Parietal lobe (tissue), 1 donor: ENCODE measurements around the gene PZP. TPM values are rescaled to one million over a fixed set of nuclear protein-coding genes. Genes with fewer than 3 reads are reported as not detected.

Experiments
- total RNA-seq: library from RNA; depleted of rRNA; stranded (reverse); fragments of >200 nt; gene quantifications from one replicate; pipeline ENCODE4 v1.2.3, GENCODE V29; 2014

The PZP gene
- not detected for total RNA-seq

GRCh38 chr12:9208229-9208628 is at the start of gene PZP:
TSS of gene PZP (minus strand) at chr12:9208395. CDS start at chr12:9208341, 54 bp downstream.

GRCh38 chr12:9115731-9116559 is 92.2 kb downstream of the PZP start, which contains the start of gene A2M:
TSS of gene A2M (minus strand) at chr12:9115919. CDS start at chr12:9115849, 70 bp downstream.

Other genes with a start within 250 kb of the PZP start
- 19.7 TPM for gene KLRG1, start 218.8 kb downstream of the PZP start, total RNA-seq
- 48.8 TPM for gene A2M, start 92.5 kb downstream of the PZP start, total RNA-seq